Naive thymus-derived CD4-positive, alpha-beta T cell (primary cell): ENCODE data around the gene ARHGAP25. TPM values are rescaled to one million over a fixed set of nuclear protein-coding genes. Genes with fewer than 3 reads are reported as not detected.
"Not testable (repeated sequence)": the region's sequence is repeated elsewhere in the genome, so short reads cannot be mapped to it uniquely, and the experiment has no call there.

Source experiments
- ATAC-seq: fragments of 150-1000 bp; cut with Tn5 transposase; 2 replicates; pipeline ENCODE4 v1.10.0; 2021; ENCODE audit warnings: mild to moderate bottlenecking, moderate library complexity
- CTCF ChIA-PET: fragments of 350-600 bp; sonication (Branson Sonifier 250); formaldehyde crosslinking; loops from one replicate; lab custom pipeline; 2021; ENCODE audit warnings: antibody characterized with exemption; lab: Charles Lee
- POLR2A ChIA-PET: fragments of 350-600 bp; sonication (Branson Sonifier 250); formaldehyde crosslinking; loops from one replicate; lab custom pipeline; 2021; ENCODE audit warnings: antibody characterized with exemption, inconsistent platforms; lab: Charles Lee
- DNase-seq, 9 donors: peaks; one replicate each; pipeline versions ENCODE4 v3.0.0 to v3.0.0-alpha.2; 2020 to 2022; ENCODE audit warnings: mixed read lengths in 1 of 9
- H3K27ac ChIP-seq: one replicate; pipeline ENCODE4 v1.7.0; 2013; ENCODE audit warnings: mild to moderate bottlenecking, low read depth, low read length, moderate library complexity
- H3K27me3 ChIP-seq, 2 donors: one replicate each; pipeline ENCODE4 v1.7.0; 2013; ENCODE audit warnings: low read length in 2 of 2, mild to moderate bottlenecking in 2 of 2, moderate library complexity in 2 of 2; ENCODE audit not compliant: control insufficient read depth in 2 of 2, insufficient read depth in 2 of 2
- H3K36me3 ChIP-seq, 3 experiments: 1 replicate in 2 of 3; 2 replicates in 1 of 3; pipeline ENCODE4 v1.7.0; 2013; ENCODE audit warnings: low read length in 3 of 3, mild to moderate bottlenecking in 3 of 3, moderate library complexity in 1 of 3; ENCODE audit not compliant: insufficient read depth in 3 of 3, control insufficient read depth in 2 of 3
- H3K4me1 ChIP-seq, 2 donors: one replicate each; pipeline ENCODE4 v1.7.0; 2013; ENCODE audit warnings: low read length in 2 of 2, mild to moderate bottlenecking in 2 of 2, moderate library complexity in 1 of 2; ENCODE audit not compliant: control insufficient read depth in 2 of 2, insufficient read depth in 2 of 2
- H3K4me3 ChIP-seq: 2 replicates; pipeline ENCODE4 v1.7.0; 2013; ENCODE audit warnings: mild to moderate bottlenecking, low read length
- H3K9me3 ChIP-seq, 3 experiments: 1 replicate in 2 of 3; 2 replicates in 1 of 3; pipeline ENCODE4 v1.7.0; 2013; ENCODE audit warnings: low read length in 3 of 3; ENCODE audit not compliant: control insufficient read depth in 2 of 3
- H3K27ac Mint-ChIP-seq, 9 donors: one replicate each; pipeline ENCODE4 v1.8.0; 2020 to 2022; ENCODE audit warnings: mixed read lengths in 9 of 9, mild to moderate bottlenecking in 8 of 9, moderate library complexity in 5 of 9, inconsistent platforms in 2 of 9
- H3K27me3 Mint-ChIP-seq, 5 donors: one replicate each; pipeline ENCODE4 v1.8.0; 2021 to 2022; ENCODE audit warnings: mixed read lengths in 5 of 5, mild to moderate bottlenecking in 1 of 5
- H3K36me3 Mint-ChIP-seq, 5 donors: one replicate each; pipeline ENCODE4 v1.8.0; 2020 to 2022; ENCODE audit warnings: mixed read lengths in 5 of 5, mild to moderate bottlenecking in 3 of 5, inconsistent platforms in 1 of 5
- H3K4me1 Mint-ChIP-seq, 7 donors: one replicate each; pipeline ENCODE4 v1.8.0; 2020 to 2022; ENCODE audit warnings: mixed read lengths in 7 of 7, mild to moderate bottlenecking in 3 of 7, inconsistent platforms in 1 of 7
- H3K4me3 Mint-ChIP-seq, 10 donors: one replicate each; pipeline ENCODE4 v1.8.0; 2020 to 2022; ENCODE audit warnings: mild to moderate bottlenecking in 10 of 10, mixed read lengths in 10 of 10, moderate library complexity in 6 of 10, inconsistent platforms in 2 of 10
- H3K9me3 Mint-ChIP-seq, 11 donors: one replicate each; pipeline ENCODE4 v1.8.0; 2020 to 2022; ENCODE audit warnings: mixed read lengths in 11 of 11, mild to moderate bottlenecking in 4 of 11, inconsistent platforms in 1 of 11, moderate library complexity in 1 of 11
- intact Hi-C, 2 donors: fragments of 100-400 bp; cut with micrococcal nuclease; formaldehyde crosslinking; loops; one replicate each; pipeline ENCODE4 v1.15.1; 2023
- polyA plus RNA-seq, 2 donors: library from polyadenylated mRNA; unstranded; fragments of 300-500 nt; fragmentation: Illumina TruSeq; gene quantifications; one replicate each; pipeline ENCODE4 v1.2.3, GENCODE V29; 2021
- total RNA-seq, 6 experiments: library from RNA in 5 of 6; stranded (reverse) in 5 of 6; gene quantifications; 1 replicate in 5 of 6; 2 replicates in 1 of 6; pipeline ENCODE4 v1.2.3 and lab custom pipeline; 2021 to 2026

The ARHGAP25 gene
- total and polyA plus RNA-seq, 7 experiments from 2014 or later, result 63.3 to 139 (median 116) TPM

DNA sequence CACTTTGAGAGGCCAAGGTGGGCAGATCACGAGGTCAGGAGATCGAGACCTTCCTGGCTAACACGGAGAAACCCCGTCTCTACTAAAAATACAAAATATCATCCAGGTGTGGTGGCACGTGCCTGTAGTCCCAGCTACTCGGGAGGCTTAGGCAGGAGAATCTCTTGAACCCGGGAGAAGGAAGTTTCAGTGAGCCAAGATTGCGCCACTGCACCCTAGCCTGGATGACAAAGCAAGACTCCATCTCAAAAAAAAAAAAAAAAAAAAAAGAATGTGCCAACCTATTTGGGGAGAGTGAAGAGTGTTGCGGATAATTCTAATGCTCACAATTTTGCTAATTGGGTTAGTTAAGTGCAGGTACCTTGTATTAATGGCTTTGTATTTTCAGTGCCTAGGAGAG is 67.5 kb downstream of the ARHGAP25 start:
- intact Hi-C loops, H3K9me3 Mint-ChIP-seq, H3K27me3 Mint-ChIP-seq, DNase-seq, H3K27me3 ChIP-seq, H3K4me3 Mint-ChIP-seq, ATAC-seq, H3K9me3 ChIP-seq, H3K27ac ChIP-seq, H3K4me3 ChIP-seq: not testable (repeated sequence)
- Mint-ChIP-seq H3K4me1 (peaks cover 36 to 67% (median 48%) of the 10 kb centered on the region in 7 donors), H3K27ac (peak overlapping the region in 2 of 9 donors; percentile 32 to 53), H3K36me3 (peaks cover 35 to 54% (median 48%) of the 10 kb centered on the region in 5 donors)
- ChIA-PET POLR2A (interaction anchor here (0.9 to 1.7 kb wide), 3 partner anchors 9 to 34 kb away, joined by 3 to 6 read pairs (median 4); no protein-coding TSS in a partner anchor), CTCF (interaction anchor here (0.6 to 1.1 kb wide), 3 partner anchors 15 to 91 kb away, joined by 3 read pairs; no protein-coding TSS in a partner anchor)
- Histone ChIP-seq H3K4me1 (peaks cover 16 to 23% of the 10 kb centered on the region in 2 donors), H3K36me3 (peaks cover 35 to 78% (median 43%) of the 10 kb centered on the region in 3 experiments)

DNA sequence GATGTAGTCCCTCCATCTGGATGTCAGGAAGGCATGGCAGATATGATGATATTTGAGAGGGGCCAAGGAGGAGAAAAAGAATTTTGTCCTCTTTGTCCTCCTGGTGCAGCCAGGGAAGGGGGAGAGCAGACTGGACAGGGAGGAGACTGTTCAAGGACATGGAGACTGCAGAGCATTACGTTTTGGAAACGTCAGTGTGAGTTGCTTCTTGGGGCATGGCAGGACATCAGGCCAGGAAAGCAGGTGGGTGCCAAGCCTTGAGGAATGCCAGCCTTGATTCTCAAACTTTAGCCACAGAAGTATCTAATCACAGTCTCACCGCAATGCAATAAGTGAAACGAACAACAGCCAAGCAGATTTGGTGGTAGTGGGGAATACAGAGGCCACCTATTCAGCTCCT is 70.4 kb downstream of the ARHGAP25 start:
- no peaks in the 10 kb centered on the region for H3K9me3 Mint-ChIP-seq
- Histone ChIP-seq H3K4me1 (peaks cover 21 to 26% of the 10 kb centered on the region in 2 donors), H3K4me3 (no peak overlapping the region), H3K27ac (peak overlapping the region; percentile 29), H3K9me3 (no peaks in the 10 kb centered on the region), H3K36me3 (peaks cover 50 to 78% (median 52%) of the 10 kb centered on the region in 3 experiments), H3K27me3 (no peaks in the 10 kb centered on the region)
- H3K27ac Mint-ChIP-seq, result peak overlapping the region in 5 of 9 donors; percentile 48 to 88 (median 68)
- intact Hi-C loops, result no loop called here
- no peak overlapping the region for H3K4me3 Mint-ChIP-seq
- H3K36me3 Mint-ChIP-seq, result peaks cover 23 to 57% (median 52%) of the 10 kb centered on the region in 5 donors
- ATAC-seq (no peak), DNase-seq (no peak)
- ChIA-PET POLR2A (interaction anchor here (0.8 to 1.5 kb wide), 3 partner anchors 12 to 58 kb away, joined by 4 to 7 read pairs (median 4); no protein-coding TSS in a partner anchor), CTCF (no interaction called here)
- peaks cover 34 to 69% (median 51%) of the 10 kb centered on the region in 7 donors for H3K4me1 Mint-ChIP-seq
- H3K27me3 Mint-ChIP-seq, result no peaks in the 10 kb centered on the region

DNA sequence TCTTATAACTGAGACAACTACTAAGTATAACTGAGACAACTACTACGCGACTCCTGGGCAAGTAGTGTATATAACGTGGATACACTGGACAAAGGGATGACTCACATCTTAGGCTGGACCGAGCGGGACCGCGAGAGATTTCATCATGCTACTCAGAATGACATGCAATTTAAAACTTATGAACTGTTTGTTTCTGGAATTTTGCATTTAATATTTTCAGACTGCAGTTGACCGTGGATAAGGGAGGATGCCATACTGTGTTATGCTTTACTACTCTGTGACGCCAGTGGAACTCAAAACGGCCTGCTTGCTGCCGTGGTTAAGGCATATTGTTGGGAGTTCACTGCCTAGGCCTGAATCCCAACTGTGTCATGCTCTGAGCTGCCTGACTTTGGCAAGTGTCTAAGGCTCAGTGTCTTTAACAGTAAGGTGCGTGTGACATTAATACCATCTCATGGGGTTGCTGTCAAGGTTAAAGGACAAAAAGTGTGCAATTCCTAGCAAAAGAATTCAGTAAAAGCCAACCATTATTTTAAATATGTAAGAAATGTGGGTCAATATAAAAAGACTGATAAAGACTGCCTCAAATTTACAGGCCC is 72.0 kb downstream of the ARHGAP25 start:
- intact Hi-C loops, result no loop called here
- Histone ChIP-seq H3K27ac (no peak overlapping the region), H3K4me3 (no peak overlapping the region), H3K27me3 (no peaks in the 10 kb centered on the region), H3K9me3 (no peaks in the 10 kb centered on the region), H3K36me3 (peaks cover 48 to 79% (median 60%) of the 10 kb centered on the region in 3 experiments), H3K4me1 (peaks cover 16 to 26% of the 10 kb centered on the region in 2 donors)
- H3K27ac Mint-ChIP-seq, result peak overlapping the region in 7 of 9 donors; percentile 13 to 92 (median 77)
- H3K27me3 Mint-ChIP-seq, result no peaks in the 10 kb centered on the region
- ATAC-seq, result peak; percentile 76
- POLR2A ChIA-PET, result interaction anchor here (1.8 kb wide), 1 partner anchor 39 kb away, joined by 7 read pairs; no protein-coding TSS in a partner anchor
- H3K4me3 Mint-ChIP-seq, result no peak overlapping the region
- H3K4me1 Mint-ChIP-seq, result peaks cover 29 to 71% (median 53%) of the 10 kb centered on the region in 7 donors
- no peaks in the 10 kb centered on the region for H3K9me3 Mint-ChIP-seq
- CTCF ChIA-PET, result no interaction called here
- no peak for DNase-seq
- H3K36me3 Mint-ChIP-seq, result peaks cover 20 to 56% (median 45%) of the 10 kb centered on the region in 5 donors

DNA sequence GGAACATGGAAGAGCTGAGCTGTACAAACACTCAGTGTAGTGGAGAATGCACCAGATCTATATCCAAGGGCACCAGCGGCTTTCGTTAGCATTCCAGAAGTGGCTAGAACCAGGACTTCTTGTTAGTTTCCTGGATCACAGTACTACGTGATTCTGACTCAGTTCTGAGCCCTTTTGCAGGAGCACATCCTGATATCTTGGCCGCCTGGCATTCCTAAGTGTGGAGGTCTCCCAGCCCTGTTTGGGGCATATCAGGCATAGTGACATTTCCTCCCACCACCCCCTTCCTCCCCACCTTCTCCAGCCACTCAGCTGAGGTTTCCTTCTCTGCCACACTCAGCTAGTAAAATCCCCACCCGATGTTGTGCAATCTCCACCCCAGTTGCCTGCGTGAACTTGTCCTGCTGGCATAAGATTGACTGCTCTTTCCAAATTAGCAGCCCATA is 73.2 kb downstream of the ARHGAP25 start:
- H3K9me3 ChIP-seq, result no peaks in the 10 kb centered on the region
- no peaks in the 10 kb centered on the region for H3K27me3 ChIP-seq
- ATAC-seq (peak; percentile 64), DNase-seq (no peak)
- H3K4me3 Mint-ChIP-seq, result peak overlapping the region in 6 of 10 donors; percentile 2 to 39 (median 24)
- peak overlapping the region; percentile 59 for H3K27ac ChIP-seq
- H3K4me1 ChIP-seq, result peaks cover 16 to 26% of the 10 kb centered on the region in 2 donors
- intact Hi-C loops, result loop anchor here in 1 of 2 donors (2.0 kb wide), 1 partner anchor 21 kb away; no protein-coding TSS in a partner anchor
- POLR2A ChIA-PET, result interaction anchor here (0.6 to 1.8 kb wide), 3 partner anchors 12 to 40 kb away, joined by 3 to 7 read pairs (median 3); no protein-coding TSS in a partner anchor
- peaks cover 30 to 84% (median 66%) of the 10 kb centered on the region in 7 donors for H3K4me1 Mint-ChIP-seq
- no peaks in the 10 kb centered on the region for H3K27me3 Mint-ChIP-seq
- no peak overlapping the region for H3K4me3 ChIP-seq
- peaks cover 51 to 91% (median 64%) of the 10 kb centered on the region in 3 experiments for H3K36me3 ChIP-seq
- peak overlapping the region; percentile 60 to 92 (median 77) for H3K27ac Mint-ChIP-seq
- H3K9me3 Mint-ChIP-seq, result no peaks in the 10 kb centered on the region
- H3K36me3 Mint-ChIP-seq, result peaks cover 26 to 68% (median 54%) of the 10 kb centered on the region in 5 donors
- CTCF ChIA-PET, result interaction anchor here (0.6 to 1.5 kb wide), 3 partner anchors 12 to 56 kb away, joined by 3 to 7 read pairs (median 6); no protein-coding TSS in a partner anchor

DNA sequence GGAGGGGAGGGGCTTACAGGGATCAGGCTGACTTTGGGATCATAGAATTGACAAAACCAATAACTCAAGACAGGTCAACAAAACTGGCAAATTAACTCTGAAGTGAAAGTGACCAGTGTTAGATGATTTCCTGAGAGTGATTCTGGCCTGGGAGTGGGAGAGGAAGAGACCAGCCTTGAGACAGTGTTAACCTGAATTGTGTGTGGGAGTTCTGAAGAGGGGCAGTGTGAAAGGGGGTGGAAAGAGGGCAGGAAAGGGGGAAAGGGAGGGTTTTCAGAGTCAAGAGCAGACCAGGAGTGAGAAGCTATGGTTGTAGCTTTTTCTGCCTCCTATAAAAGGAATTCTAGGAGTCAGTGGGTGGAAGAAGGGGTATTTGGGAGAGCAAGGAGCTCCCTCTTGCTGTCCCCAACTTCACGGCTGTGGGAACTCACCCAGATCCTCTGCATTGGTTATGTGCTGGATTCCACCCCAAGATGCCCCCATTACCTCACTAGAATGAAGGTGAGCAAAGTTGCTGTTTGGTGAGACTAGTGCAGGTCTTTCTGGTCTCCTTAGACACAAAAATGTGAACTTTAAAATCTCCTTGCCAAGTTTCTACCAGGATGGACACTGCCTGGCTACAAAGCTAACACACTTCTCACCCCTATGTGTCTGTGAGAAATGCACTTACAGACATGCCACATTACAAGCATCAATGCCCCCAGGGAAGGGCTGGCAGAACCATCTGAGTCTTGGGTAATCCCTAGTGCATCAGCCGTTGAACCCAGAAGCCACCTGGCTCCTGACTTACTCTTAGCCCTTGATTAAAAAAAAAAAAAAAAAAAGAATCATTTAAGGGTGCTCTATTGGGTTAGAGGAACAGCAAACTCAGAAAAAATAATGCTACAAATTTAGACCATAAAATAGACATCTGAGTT is 75.0 kb downstream of the ARHGAP25 start:
- H3K36me3 ChIP-seq, result peaks cover 50 to 89% (median 64%) of the 10 kb centered on the region in 3 experiments
- Mint-ChIP-seq H3K27me3 (no peaks in the 10 kb centered on the region), H3K36me3 (peaks cover 29 to 78% (median 63%) of the 10 kb centered on the region in 5 donors), H3K9me3 (no peaks in the 10 kb centered on the region), H3K27ac (peak overlapping the region; percentile 44 to 93 (median 80)), H3K4me1 (peaks cover 30 to 82% (median 67%) of the 10 kb centered on the region in 7 donors), H3K4me3 (peak overlapping the region in 1 of 10 donors; percentile 40)
- no peak for ATAC-seq
- intact Hi-C loops, result loop anchor here in 1 of 2 donors (2.0 kb wide), 1 partner anchor 19 kb away; no protein-coding TSS in a partner anchor
- H3K4me1 ChIP-seq, result peaks cover 16 to 26% of the 10 kb centered on the region in 2 donors
- no peaks in the 10 kb centered on the region for H3K27me3 ChIP-seq
- DNase-seq, result no peak
- H3K9me3 ChIP-seq, result no peaks in the 10 kb centered on the region
- POLR2A ChIA-PET, result interaction anchor here (0.6 to 0.8 kb wide), 2 partner anchors 8 to 26 kb away, joined by 3 to 6 read pairs; no protein-coding TSS in a partner anchor
- H3K27ac ChIP-seq, result peak overlapping the region; percentile 59
- CTCF ChIA-PET, result interaction anchor here (1.0 kb wide), 1 partner anchor 58 kb away, joined by 3 read pairs; no protein-coding TSS in a partner anchor
- no peak overlapping the region for H3K4me3 ChIP-seq

DNA sequence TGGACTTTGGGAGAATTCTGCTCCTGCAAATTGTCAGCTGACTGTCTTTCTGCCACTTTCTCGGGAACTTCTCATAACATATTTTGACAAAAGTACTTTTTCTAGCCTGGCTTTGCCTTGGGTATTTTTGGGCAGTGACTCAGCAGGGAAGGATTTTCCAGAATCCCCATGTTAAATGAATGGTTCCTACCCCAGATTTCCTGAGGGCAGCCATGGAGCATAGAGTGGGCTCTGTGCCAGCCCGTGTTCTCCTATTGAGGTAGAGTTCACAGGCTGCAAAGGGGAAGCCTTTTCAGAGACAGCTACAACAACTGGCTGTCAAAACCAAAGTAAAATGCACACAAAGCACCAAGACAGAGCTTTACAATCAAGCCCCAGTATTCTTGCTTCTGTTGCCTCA is 76.8 kb downstream of the ARHGAP25 start:
- POLR2A ChIA-PET, result no interaction called here
- peaks cover 25 to 67% (median 64%) of the 10 kb centered on the region in 7 donors for H3K4me1 Mint-ChIP-seq
- peaks cover 16 to 26% of the 10 kb centered on the region in 2 donors for H3K4me1 ChIP-seq

More for the DNA sequence above, 76.8 kb downstream of the ARHGAP25 start:
- Histone ChIP-seq H3K27ac (peak overlapping the region; percentile 17), H3K36me3 (peaks cover 50 to 90% (median 62%) of the 10 kb centered on the region in 3 experiments), H3K27me3 (no peaks in the 10 kb centered on the region), H3K4me3 (no peak overlapping the region), H3K9me3 (no peaks in the 10 kb centered on the region)
- no peaks in the 10 kb centered on the region for H3K27me3 Mint-ChIP-seq
- H3K36me3 Mint-ChIP-seq, result peaks cover 19 to 76% (median 54%) of the 10 kb centered on the region in 5 donors
- CTCF ChIA-PET, result no interaction called here
- intact Hi-C loops, result no loop called here
- no peak for DNase-seq
- H3K27ac Mint-ChIP-seq, result peak overlapping the region; percentile 34 to 91 (median 84)
- H3K4me3 Mint-ChIP-seq, result no peak overlapping the region
- ATAC-seq, result no peak
- peaks cover 0 to 1% (median 0%) of the 10 kb centered on the region in 11 donors for H3K9me3 Mint-ChIP-seq
